Ascending aorta (tissue), 2 donors: Measurements from ENCODE around the gene MYO3B. TPM values are rescaled to one million over a fixed set of nuclear protein-coding genes. Genes with fewer than 3 reads are reported as not detected.

ENCODE experiments used
- DNase-seq, 2 donors: peaks; one replicate each; pipeline ENCODE4 v3.0.0-alpha.2; 2019; ENCODE audit warnings: low spot score in 2 of 2
- H3K27ac ChIP-seq, 2 donors: fragments of 200-600 bp; sonication (generic); one replicate each; pipeline ENCODE4 v1.5.1; 2016 to 2017; ENCODE audit warnings: mild to moderate bottlenecking in 1 of 2
- H3K27me3 ChIP-seq: fragments of 200-600 bp; sonication (generic); one replicate; pipeline ENCODE4 v1.5.1; 2017
- H3K36me3 ChIP-seq, 2 donors: fragments of 200-600 bp; sonication (generic); one replicate each; pipeline ENCODE4 v1.5.1; 2016
- H3K4me1 ChIP-seq, 2 donors: fragments of 200-600 bp; sonication (generic); one replicate each; pipeline ENCODE4 v1.5.1; 2016 to 2017; ENCODE audit warnings: mild to moderate bottlenecking in 1 of 2
- H3K4me3 ChIP-seq, 2 donors: fragments of 200-600 bp; sonication (generic); one replicate each; pipeline ENCODE4 v1.5.1; 2016 to 2017; ENCODE audit warnings: mild to moderate bottlenecking in 1 of 2
- H3K9me3 ChIP-seq, 2 donors: fragments of 200-600 bp; sonication (generic); one replicate each; pipeline ENCODE4 v1.5.1; 2016
- CTCF ChIP-seq, 3 experiments: fragments of 200-600 bp in 2 of 3; fragments of 450-650 bp in 1 of 3; sonication (generic) in 2 of 3; IDR thresholded peaks; one replicate each; pipeline ENCODE4 v1.5.1; 2016 to 2019; ENCODE audit warnings: antibody characterized with exemption in 3 of 3, mild to moderate bottlenecking in 1 of 3, moderate library complexity in 1 of 3
- intact Hi-C: fragments of 100-400 bp; cut with DNase I; formaldehyde crosslinking; loops from one replicate; pipeline ENCODE4 v1.15.1; 2023
- total RNA-seq: library from RNA; depleted of rRNA; stranded (reverse); fragments of >200 nt; gene quantifications from one replicate; pipeline ENCODE4 v1.1.0, GENCODE V29; 2016

The MYO3B gene
- total RNA-seq, 1 donor from 2014 or later, result not detected

GRCh38 chr2:170386554-170386953 lies 208.6 kb downstream of the MYO3B start:
- no peaks in the 10 kb centered on the region for H3K36me3 ChIP-seq
- H3K27me3 ChIP-seq, result no peaks in the 10 kb centered on the region
- TF ChIP-seq CTCF (IDR thresholded peaks at IDR 0.05), result no peak
- H3K4me1 ChIP-seq, result no peaks in the 10 kb centered on the region
- DNase-seq, result no peak
- H3K9me3 ChIP-seq, result no peaks in the 10 kb centered on the region
- H3K27ac ChIP-seq, result no peak overlapping the region
- intact Hi-C loops, result no loop called here
- H3K4me3 ChIP-seq, result no peak overlapping the region

DNA sequence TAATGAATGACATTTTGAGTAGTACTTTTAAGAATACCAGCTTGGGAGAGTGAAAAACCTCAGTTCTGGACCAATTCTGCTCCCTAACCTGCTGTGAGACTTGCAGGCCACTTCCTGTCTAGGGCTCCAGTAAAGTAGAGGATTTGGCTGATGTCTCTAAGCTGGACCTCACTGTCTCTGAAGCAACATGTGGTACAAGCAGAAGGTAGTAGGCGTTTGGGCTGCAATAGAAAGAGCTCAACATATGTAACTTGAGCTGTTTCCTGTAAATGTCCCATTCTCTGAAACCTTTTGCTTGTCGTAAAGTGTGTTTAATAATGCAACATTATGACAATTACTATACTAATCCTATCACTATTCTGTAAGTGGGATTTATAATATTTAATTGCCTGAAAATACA lies 213.1 kb downstream of the MYO3B start:
- Histone ChIP-seq H3K27me3 (no peaks in the 10 kb centered on the region), H3K4me1 (no peaks in the 10 kb centered on the region), H3K27ac (no peak overlapping the region), H3K4me3 (no peak overlapping the region), H3K36me3 (no peaks in the 10 kb centered on the region), H3K9me3 (no peaks in the 10 kb centered on the region)
- no peak for TF ChIP-seq CTCF (IDR thresholded peaks at IDR 0.05)
- intact Hi-C loops, result no loop called here
- no peak for DNase-seq

DNA sequence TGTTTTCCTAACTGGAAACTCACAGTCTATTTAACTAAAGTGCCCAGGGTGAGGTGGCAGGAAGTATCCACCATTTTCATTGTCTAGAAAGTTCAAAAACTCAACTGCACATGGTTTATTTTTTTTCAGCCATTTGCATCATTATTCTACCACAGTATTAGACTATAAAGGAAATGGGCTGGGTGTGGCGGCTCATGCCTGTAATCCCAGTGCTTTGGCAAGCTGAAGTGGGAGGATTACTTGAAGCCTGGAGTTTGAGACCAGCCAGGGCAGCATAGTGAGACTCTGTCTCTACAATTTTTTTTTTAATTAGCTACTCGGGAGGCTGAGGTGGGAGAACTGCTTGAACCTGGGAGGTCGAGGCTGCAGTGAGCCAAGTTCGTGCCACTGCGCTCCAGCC lies 213.8 kb downstream of the MYO3B start:
- no peak overlapping the region for H3K27ac ChIP-seq
- no peaks in the 10 kb centered on the region for H3K36me3 ChIP-seq
- intact Hi-C loops, result no loop called here

DNA sequence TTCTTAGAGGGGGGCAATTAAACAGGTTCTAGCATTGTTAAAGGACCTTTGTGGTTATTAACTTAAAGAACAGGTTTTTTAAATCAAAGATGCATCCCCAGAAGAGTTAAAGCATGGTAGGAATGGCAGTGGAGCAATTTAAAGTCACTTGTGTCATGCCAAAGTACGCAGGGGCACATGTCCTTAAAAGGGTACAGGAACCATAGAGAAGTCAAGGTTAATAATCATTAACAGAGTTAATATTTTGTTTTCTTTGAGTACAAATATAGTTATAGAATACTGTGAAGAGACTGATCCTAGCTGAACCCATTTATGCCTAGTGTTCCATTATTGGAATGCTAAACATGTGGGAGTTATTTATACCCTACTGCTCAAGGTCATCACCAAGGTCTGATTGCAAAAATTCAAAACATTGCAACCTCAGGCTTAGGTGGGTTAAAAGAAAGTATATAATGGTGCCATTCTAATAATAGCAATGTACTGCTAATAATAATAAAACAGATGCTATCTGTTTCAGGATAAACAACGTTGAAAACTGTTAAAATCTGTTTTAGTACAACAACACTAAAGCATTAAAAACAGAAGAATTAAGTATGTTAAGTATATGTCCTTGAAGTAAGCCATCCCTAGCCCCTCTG lies 216.0 kb downstream of the MYO3B start:
- DNase-seq, result no peak
- H3K36me3 ChIP-seq, result no peaks in the 10 kb centered on the region
- no peak for TF ChIP-seq CTCF (IDR thresholded peaks at IDR 0.05)
- no peak overlapping the region for H3K27ac ChIP-seq
- H3K4me3 ChIP-seq, result no peak overlapping the region
- H3K4me1 ChIP-seq, result no peaks in the 10 kb centered on the region
- intact Hi-C loops, result no loop called here
- H3K27me3 ChIP-seq, result no peaks in the 10 kb centered on the region
- no peaks in the 10 kb centered on the region for H3K9me3 ChIP-seq

More for the DNA sequence above, 213.8 kb downstream of the MYO3B start:
- Histone ChIP-seq H3K4me3 (no peak overlapping the region), H3K4me1 (no peaks in the 10 kb centered on the region), H3K27me3 (no peaks in the 10 kb centered on the region), H3K9me3 (no peaks in the 10 kb centered on the region)
- no peak for DNase-seq
- TF ChIP-seq CTCF (IDR thresholded peaks at IDR 0.05), result no peak

DNA sequence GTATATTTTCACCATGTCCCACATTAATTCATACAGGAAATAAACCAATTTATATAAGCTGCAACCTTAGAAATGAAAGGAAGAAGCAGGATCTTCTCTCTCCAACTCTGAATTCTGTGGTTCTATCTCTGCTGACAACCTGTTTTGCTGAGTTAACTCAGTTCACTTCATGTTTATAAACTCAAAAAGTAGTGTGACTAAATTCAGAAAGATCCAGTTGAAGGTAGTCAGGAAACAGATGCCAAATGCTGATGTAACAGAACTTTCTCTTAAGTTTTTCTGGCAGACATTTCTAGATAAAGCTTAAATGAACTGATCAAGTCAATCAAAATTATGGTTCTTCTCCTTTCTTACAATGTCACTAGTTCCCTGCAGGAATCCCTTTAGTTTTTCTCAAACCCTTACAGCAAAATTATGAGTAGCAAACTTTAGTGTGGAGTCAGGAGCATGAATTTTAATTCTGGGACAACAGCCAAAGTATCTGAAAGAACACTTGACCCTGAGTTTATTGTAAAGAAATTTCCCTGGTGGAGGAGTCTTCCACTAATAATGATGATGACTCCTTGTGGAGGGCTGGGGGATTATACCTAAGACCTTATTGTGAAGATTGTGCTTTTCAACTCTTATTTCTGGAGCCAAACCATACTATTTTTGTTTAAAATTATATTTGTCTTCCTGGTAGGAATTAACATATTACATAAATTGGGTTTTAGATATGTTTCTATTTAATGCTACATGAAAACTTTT lies 216.9 kb downstream of the MYO3B start:
- intact Hi-C loops, result no loop called here
- DNase-seq, result no peak
- Histone ChIP-seq H3K4me3 (no peak overlapping the region), H3K4me1 (no peaks in the 10 kb centered on the region), H3K36me3 (no peaks in the 10 kb centered on the region), H3K27ac (no peak overlapping the region), H3K9me3 (no peaks in the 10 kb centered on the region), H3K27me3 (no peaks in the 10 kb centered on the region)
- TF ChIP-seq CTCF (IDR thresholded peaks at IDR 0.05), result no peak
